Measurements from ENCODE around the gene CSF3. TPM values are rescaled to one million over a fixed set of nuclear protein-coding genes. Genes with fewer than 3 reads are reported as not detected.
A peak's percentile ranks its signal among the peaks of the same experiment; 100 is the strongest.

The CSF3 gene
- total RNA-seq, 1 experiment from 2014 or later, result not detected

DNA sequence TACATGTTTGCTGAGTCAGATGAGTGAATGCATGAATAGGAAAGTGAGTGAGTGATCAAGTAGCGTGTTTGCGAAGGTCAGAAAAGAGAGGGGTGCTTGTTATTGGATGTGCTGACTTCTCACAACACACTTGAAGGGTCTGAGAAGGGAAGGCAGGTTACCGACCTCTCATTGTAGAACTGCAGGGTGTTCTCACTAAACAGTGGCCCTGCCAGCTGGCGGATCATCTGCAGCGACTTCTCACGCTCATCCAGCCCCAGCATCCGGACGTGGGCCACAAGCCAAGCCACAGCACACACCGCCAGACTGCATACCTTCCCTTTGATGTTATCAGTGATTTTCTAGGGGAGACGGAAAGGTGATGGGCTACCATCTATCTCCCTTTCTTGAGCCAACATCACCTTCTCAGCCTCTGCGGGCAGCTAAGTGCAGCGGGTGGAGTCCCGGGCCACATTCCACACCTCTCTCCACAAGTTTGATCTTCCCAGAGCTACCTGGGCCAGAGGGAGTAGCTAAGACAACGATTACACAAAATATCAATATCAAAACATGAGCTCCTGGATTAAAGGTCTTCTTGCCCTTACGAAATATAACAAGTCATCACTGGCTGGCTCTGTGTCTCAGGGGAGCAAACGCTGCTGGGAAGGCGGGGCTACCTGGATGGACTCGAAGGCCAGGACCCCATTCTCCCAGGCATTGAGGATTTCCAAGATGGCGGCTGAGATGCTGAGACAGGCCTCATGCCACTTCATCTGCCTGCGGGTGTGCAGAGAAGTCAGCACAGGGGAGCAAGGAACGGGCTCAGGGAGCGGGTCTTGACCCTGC is 11.0 kb downstream of the CSF3 start:
- intact Hi-C loops (cut with micrococcal nuclease; ENCODE audit: unreplicated experiment), result loop anchor here (1.0 to 10.0 kb wide), 4 partner anchors 45 to 289 kb away; partner anchors contain the start of gene PSMD3
- H3K27me3 ChIP-seq (ENCODE audit: insufficient read depth, low read depth), result no peaks in the 10 kb centered on the region
- no peaks in the 10 kb centered on the region for H3K9me2 ChIP-seq (ENCODE audit: insufficient read depth)
- ChIA-PET CTCF (interaction anchor here (0.5 to 1.1 kb wide), 7 partner anchors 10 to 213 kb away, joined by 3 to 7 read pairs (median 4); partner anchors contain the start of genes CSF3 and PSMD3), POLR2A (ENCODE audit: unreplicated experiment) (no interaction called here)
- H3K9me3 ChIP-seq (ENCODE audit: insufficient read depth, low read depth), result no peaks in the 10 kb centered on the region
- peak overlapping the region; percentile 60 for H3K4me2 ChIP-seq
- no peaks in the 10 kb centered on the region for H3K79me2 ChIP-seq (ENCODE audit: low read depth)
- H3F3A ChIP-seq (ENCODE audit: insufficient read depth, low read depth), result peaks cover 49% of the 10 kb centered on the region
- peak overlapping the region; percentile 70 for H3K27ac ChIP-seq
- H4K20me1 ChIP-seq (ENCODE audit: insufficient read depth), result no peaks in the 10 kb centered on the region
- peaks cover 60% of the 10 kb centered on the region for H3K4me1 ChIP-seq (replicated peaks; ENCODE audit: insufficient read depth)
- no peak overlapping the region for H3K4me3 ChIP-seq
- peak; percentile 80 to 90 for DNase-seq
- no peaks in the 10 kb centered on the region for H3K36me3 ChIP-seq (ENCODE audit: low read depth)
- TF ChIP-seq, protein P1, sequence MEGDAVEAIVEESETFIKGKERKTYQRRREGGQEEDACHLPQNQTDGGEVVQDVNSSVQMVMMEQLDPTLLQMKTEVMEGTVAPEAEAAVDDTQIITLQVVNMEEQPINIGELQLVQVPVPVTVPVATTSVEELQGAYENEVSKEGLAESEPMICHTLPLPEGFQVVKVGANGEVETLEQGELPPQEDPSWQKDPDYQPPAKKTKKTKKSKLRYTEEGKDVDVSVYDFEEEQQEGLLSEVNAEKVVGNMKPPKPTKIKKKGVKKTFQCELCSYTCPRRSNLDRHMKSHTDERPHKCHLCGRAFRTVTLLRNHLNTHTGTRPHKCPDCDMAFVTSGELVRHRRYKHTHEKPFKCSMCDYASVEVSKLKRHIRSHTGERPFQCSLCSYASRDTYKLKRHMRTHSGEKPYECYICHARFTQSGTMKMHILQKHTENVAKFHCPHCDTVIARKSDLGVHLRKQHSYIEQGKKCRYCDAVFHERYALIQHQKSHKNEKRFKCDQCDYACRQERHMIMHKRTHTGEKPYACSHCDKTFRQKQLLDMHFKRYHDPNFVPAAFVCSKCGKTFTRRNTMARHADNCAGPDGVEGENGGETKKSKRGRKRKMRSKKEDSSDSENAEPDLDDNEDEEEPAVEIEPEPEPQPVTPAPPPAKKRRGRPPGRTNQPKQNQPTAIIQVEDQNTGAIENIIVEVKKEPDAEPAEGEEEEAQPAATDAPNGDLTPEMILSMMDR (conservative IDR thresholded peaks at IDR 0.05), result no peak
- TF ChIP-seq EZH2 (IDR thresholded peaks at IDR 0.05; ENCODE audit: low read depth), result no peak
- BruUV-seq (replicated peaks), result no TSS peak
- H2AFZ ChIP-seq, result no peak overlapping the region

DNA sequence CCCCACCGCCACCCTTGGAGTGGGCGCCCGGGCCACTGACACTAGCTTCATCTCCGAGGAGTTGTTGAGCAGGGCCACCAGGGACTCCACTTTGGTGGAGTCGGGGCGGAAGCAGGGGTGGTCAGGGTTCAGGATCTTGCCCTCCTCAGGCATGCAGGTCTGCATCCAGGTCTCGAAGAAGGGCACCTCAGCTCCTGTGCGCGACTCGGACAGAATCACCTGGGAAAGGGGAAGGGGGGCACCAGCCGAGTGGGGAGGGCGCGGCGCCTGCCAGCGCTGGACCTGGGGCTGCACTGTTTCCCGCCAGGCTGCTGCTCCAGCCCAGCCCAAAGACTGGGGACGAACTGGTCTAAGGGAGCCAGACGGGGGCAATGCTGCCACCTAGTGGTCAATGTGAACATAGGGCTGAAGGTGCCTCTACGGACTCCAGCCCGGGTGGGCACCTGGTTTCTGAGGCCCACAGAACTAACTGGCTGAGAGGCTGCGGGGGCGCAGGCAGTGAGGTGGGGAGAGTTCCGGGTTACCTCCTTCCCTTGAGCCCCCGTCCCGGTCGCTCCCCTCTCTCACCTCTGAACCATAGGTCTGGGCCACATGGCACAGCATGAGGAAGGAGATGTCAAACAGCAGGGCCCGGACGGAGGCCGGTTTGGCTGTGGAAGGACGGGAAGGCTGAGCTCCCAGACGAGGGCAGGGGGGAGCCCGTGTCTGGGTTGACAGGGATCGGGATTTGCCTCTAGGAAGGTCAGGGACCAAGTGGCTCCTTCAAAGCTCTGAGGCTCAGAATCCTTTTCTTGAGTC is 11.8 kb downstream of the CSF3 start:
- Histone ChIP-seq H3F3A (ENCODE audit: insufficient read depth, low read depth) (peaks cover 42% of the 10 kb centered on the region), H3K9me2 (ENCODE audit: insufficient read depth) (no peaks in the 10 kb centered on the region), H3K79me2 (ENCODE audit: low read depth) (no peaks in the 10 kb centered on the region), H3K36me3 (ENCODE audit: low read depth) (no peaks in the 10 kb centered on the region), H3K4me2 (peak overlapping the region; percentile 60), H3K27ac (peak overlapping the region; percentile 70), H3K9me3 (ENCODE audit: insufficient read depth, low read depth) (no peaks in the 10 kb centered on the region), H3K4me3 (no peak overlapping the region), H3K27me3 (ENCODE audit: insufficient read depth, low read depth) (no peaks in the 10 kb centered on the region), H4K20me1 (ENCODE audit: insufficient read depth) (no peaks in the 10 kb centered on the region), H2AFZ (no peak overlapping the region), H3K4me1 (replicated peaks; ENCODE audit: insufficient read depth) (peaks cover 52% of the 10 kb centered on the region)
- peak; percentile 49 to 71 for DNase-seq
- TF ChIP-seq, protein P1 (conservative IDR thresholded peaks at IDR 0.05), result peak; percentile 91
- TF ChIP-seq EZH2 (IDR thresholded peaks at IDR 0.05; ENCODE audit: low read depth), result no peak
- BruUV-seq (replicated peaks), result no TSS peak
- ChIA-PET CTCF (interaction anchor here (0.8 to 1.1 kb wide), 5 partner anchors 11 to 47 kb away, joined by 3 to 5 read pairs (median 3); partner anchors contain the start of genes CSF3, MED24 and PSMD3), POLR2A (ENCODE audit: unreplicated experiment) (no interaction called here)
- intact Hi-C loops (cut with micrococcal nuclease; ENCODE audit: unreplicated experiment), result loop anchor here (1.0 to 10.0 kb wide), 5 partner anchors 14 to 288 kb away; partner anchors contain the start of gene PSMD3

DNA sequence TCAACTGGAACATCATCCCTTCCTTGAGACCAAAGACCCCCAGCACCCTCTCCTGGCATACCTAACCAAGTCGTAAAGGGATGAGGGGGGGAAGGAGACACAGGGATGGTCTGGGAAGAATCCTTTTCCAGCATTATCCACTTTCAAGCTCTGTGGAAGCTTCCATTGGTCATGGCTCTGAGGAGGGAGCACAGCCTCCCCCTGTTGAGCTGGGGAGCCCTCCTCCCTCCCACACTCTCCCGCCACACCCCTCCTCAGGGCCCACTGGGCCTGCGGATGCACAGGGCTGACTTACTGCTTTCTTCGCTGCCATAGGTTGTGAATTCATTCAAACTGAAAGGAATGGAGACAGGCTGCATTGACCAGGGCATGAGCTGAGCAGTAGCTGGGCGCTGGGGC is 12.4 kb downstream of the CSF3 start:
- TF ChIP-seq, protein P1 (conservative IDR thresholded peaks at IDR 0.05), result no peak
- no peak for TF ChIP-seq EZH2 (IDR thresholded peaks at IDR 0.05; ENCODE audit: low read depth)
- DNase-seq, result no peak
- H3K27me3 ChIP-seq (ENCODE audit: insufficient read depth, low read depth), result no peaks in the 10 kb centered on the region
- H3K9me3 ChIP-seq (ENCODE audit: insufficient read depth, low read depth), result no peaks in the 10 kb centered on the region
- H3K4me1 ChIP-seq (replicated peaks; ENCODE audit: insufficient read depth), result peaks cover 46% of the 10 kb centered on the region
- H3K36me3 ChIP-seq (ENCODE audit: low read depth), result no peaks in the 10 kb centered on the region
- intact Hi-C loops (cut with micrococcal nuclease; ENCODE audit: unreplicated experiment), result loop anchor here (1.0 to 10.0 kb wide), 4 partner anchors 14 to 287 kb away; partner anchors contain the start of gene PSMD3
- no peak overlapping the region for H2AFZ ChIP-seq
- ChIA-PET CTCF (interaction anchor here (0.9 kb wide), 1 partner anchor 27 kb away, joined by 3 read pairs; the partner anchor contains the start of gene MED24), POLR2A (ENCODE audit: unreplicated experiment) (no interaction called here)
- BruUV-seq (replicated peaks), result no TSS peak
- H3K27ac ChIP-seq, result no peak overlapping the region
- H4K20me1 ChIP-seq (ENCODE audit: insufficient read depth), result no peaks in the 10 kb centered on the region
- H3K4me3 ChIP-seq, result no peak overlapping the region
- H3K4me2 ChIP-seq, result no peak overlapping the region
- no peaks in the 10 kb centered on the region for H3K79me2 ChIP-seq (ENCODE audit: low read depth)
- H3F3A ChIP-seq (ENCODE audit: insufficient read depth, low read depth), result peaks cover 37% of the 10 kb centered on the region
- H3K9me2 ChIP-seq (ENCODE audit: insufficient read depth), result no peaks in the 10 kb centered on the region

All from PC-9 (cell line).